Activated naive CD4-positive, alpha-beta T cell treated with anti-CD3 and anti-CD28 coated beads, Interleukin-2, amount 50 U/mL, for 24 hours (primary cell): Measurements from ENCODE around the gene SCG3.

Experiments
- H3K27ac Mint-ChIP-seq: one replicate; pipeline ENCODE4 v1.8.0; 2021; ENCODE audit warnings: mild to moderate bottlenecking, mixed read lengths
- H3K27me3 Mint-ChIP-seq: one replicate; pipeline ENCODE4 v1.8.0; 2021; ENCODE audit warnings: mixed read lengths
- H3K36me3 Mint-ChIP-seq: one replicate; pipeline ENCODE4 v1.8.0; 2021; ENCODE audit warnings: mixed read lengths
- H3K4me1 Mint-ChIP-seq: one replicate; pipeline ENCODE4 v1.8.0; 2021; ENCODE audit warnings: mixed read lengths
- H3K4me3 Mint-ChIP-seq: one replicate; pipeline ENCODE4 v1.8.0; 2021; ENCODE audit warnings: mild to moderate bottlenecking, mixed read lengths
- H3K9me3 Mint-ChIP-seq: one replicate; pipeline ENCODE4 v1.8.0; 2021; ENCODE audit warnings: mixed read lengths

SCG3 gene

GRCh38 chr15:51756482-51756881, 75.2 kb downstream of the SCG3 start:
- Mint-ChIP-seq H3K4me1 (peaks cover 28% of the 10 kb centered on the region), H3K9me3 (no peaks in the 10 kb centered on the region), H3K4me3 (no peak overlapping the region), H3K27me3 (no peaks in the 10 kb centered on the region), H3K27ac (no peak overlapping the region), H3K36me3 (no peaks in the 10 kb centered on the region)

- Mint-ChIP-seq H3K9me3 (no peaks in the 10 kb centered on the region), H3K27ac (no peak overlapping the region), H3K36me3 (no peaks in the 10 kb centered on the region), H3K27me3 (no peaks in the 10 kb centered on the region), H3K4me3 (no peak overlapping the region), H3K4me1 (peaks cover 22% of the 10 kb centered on the region)
Observed at GRCh38 chr15:51757450-51757849, 76.1 kb downstream of the SCG3 start.

- H3K27ac Mint-ChIP-seq: no peak overlapping the region
- H3K36me3 Mint-ChIP-seq: no peaks in the 10 kb centered on the region
- H3K4me1 Mint-ChIP-seq: peaks cover 10% of the 10 kb centered on the region
- H3K27me3 Mint-ChIP-seq: no peaks in the 10 kb centered on the region
- H3K9me3 Mint-ChIP-seq: no peaks in the 10 kb centered on the region
- no peak overlapping the region for H3K4me3 Mint-ChIP-seq
Observed at GRCh38 chr15:51758645-51759044, 77.3 kb downstream of the SCG3 start.

GRCh38 chr15:51759557-51760070, 78.3 kb downstream of the SCG3 start:
- Mint-ChIP-seq H3K36me3 (no peaks in the 10 kb centered on the region), H3K4me3 (no peak overlapping the region), H3K4me1 (peaks cover under 1% of the 10 kb centered on the region), H3K9me3 (no peaks in the 10 kb centered on the region), H3K27ac (no peak overlapping the region), H3K27me3 (no peaks in the 10 kb centered on the region)

DNA sequence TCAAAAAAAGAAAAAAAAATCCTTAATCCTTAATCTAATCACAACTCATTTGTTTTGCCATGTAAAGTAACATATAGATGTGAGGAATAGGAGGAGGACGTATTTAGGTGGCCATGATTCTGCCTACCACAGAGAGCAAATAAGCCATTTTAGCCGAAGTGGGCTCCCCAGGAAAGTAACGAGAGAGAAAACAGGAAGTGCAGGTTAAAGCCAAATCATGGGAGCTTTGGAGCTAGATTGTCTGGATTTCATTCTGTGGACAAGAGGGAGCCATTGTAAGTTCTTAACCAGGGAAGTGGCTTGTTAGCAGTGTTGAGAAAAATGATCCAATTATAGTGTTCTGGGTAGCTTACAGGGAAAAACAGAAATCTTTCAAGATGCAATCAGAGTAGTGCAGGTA, 79.5 kb downstream of the SCG3 start:
- no peaks in the 10 kb centered on the region for H3K4me1 Mint-ChIP-seq
- no peaks in the 10 kb centered on the region for H3K27me3 Mint-ChIP-seq
- H3K4me3 Mint-ChIP-seq: no peak overlapping the region
- H3K27ac Mint-ChIP-seq: peak overlapping the region; percentile 42
- H3K36me3 Mint-ChIP-seq: no peaks in the 10 kb centered on the region
- H3K9me3 Mint-ChIP-seq: no peaks in the 10 kb centered on the region

GRCh38 chr15:51765751-51766150, 84.4 kb downstream of the SCG3 start:
- no peak overlapping the region for H3K4me3 Mint-ChIP-seq
- no peaks in the 10 kb centered on the region for H3K9me3 Mint-ChIP-seq
- no peaks in the 10 kb centered on the region for H3K27me3 Mint-ChIP-seq
- peaks cover 16% of the 10 kb centered on the region for H3K4me1 Mint-ChIP-seq
- peak overlapping the region; percentile 31 for H3K27ac Mint-ChIP-seq
- peaks cover 11% of the 10 kb centered on the region for H3K36me3 Mint-ChIP-seq

- H3K4me1 Mint-ChIP-seq: peaks cover 16% of the 10 kb centered on the region
- no peak overlapping the region for H3K27ac Mint-ChIP-seq
- H3K36me3 Mint-ChIP-seq: peaks cover 11% of the 10 kb centered on the region
- no peaks in the 10 kb centered on the region for H3K27me3 Mint-ChIP-seq
- H3K9me3 Mint-ChIP-seq: no peaks in the 10 kb centered on the region
- H3K4me3 Mint-ChIP-seq: no peak overlapping the region
Observed at GRCh38 chr15:51766341-51766740, 85.0 kb downstream of the SCG3 start.

DNA sequence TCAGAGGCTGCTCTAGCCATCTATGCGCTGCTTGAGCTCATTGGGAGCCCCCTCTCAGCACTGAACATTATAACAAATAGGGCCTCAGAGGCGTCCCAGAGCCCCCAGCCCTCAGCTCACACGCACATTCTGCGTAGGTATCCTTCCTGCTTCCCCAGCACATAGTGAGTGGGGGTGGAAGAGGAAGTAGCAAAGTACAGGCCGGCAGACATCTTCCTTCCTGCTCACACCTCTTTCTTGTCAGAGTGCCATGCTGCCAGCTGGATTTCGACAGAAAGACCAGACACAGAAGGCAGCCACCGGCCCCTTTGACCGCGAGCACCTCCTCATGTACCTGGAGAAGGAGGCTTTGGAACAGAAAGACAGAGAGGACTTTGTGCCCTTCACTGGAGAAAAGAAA, 86.7 kb downstream of the SCG3 start:
- Mint-ChIP-seq H3K4me1 (peaks cover 16% of the 10 kb centered on the region), H3K27ac (peak overlapping the region; percentile 79), H3K36me3 (peaks cover 11% of the 10 kb centered on the region), H3K4me3 (peak overlapping the region; percentile 20), H3K27me3 (no peaks in the 10 kb centered on the region), H3K9me3 (no peaks in the 10 kb centered on the region)
